ENCODE results near the gene CPNE2.
A peak's percentile ranks its signal among the peaks of the same experiment; 100 is the strongest.
"Not testable (repeated sequence)": the region's sequence is repeated elsewhere in the genome, so short reads cannot be mapped to it uniquely, and the experiment has no call there.

The CPNE2 gene

GRCh38 chr16:57092786-57093411 is 516 bp downstream of the CPNE2 start:
- peak; percentile 44 for TF ChIP-seq CTCF (IDR thresholded peaks at IDR 0.05; ENCODE audit: extremely low read depth, missing control alignments)
- peak; percentile 87 for DNase-seq (ENCODE audit: low spot score)

GRCh38 chr16:57093666-57094564 is 1.5 kb downstream of the CPNE2 start:
- TF ChIP-seq CTCF (IDR thresholded peaks at IDR 0.05; ENCODE audit: extremely low read depth, missing control alignments) = no peak
- DNase-seq (ENCODE audit: low spot score) = no peak

GRCh38 chr16:57094911-57095310 is 2.5 kb downstream of the CPNE2 start:
- no peak for TF ChIP-seq CTCF (IDR thresholded peaks at IDR 0.05; ENCODE audit: extremely low read depth, missing control alignments)
- no peak for DNase-seq (ENCODE audit: low spot score)

- DNase-seq (ENCODE audit: low spot score) = no peak
- no peak for TF ChIP-seq CTCF (IDR thresholded peaks at IDR 0.05; ENCODE audit: extremely low read depth, missing control alignments)
Measured at GRCh38 chr16:57096192-57096591, 3.8 kb downstream of the CPNE2 start.

GRCh38 chr16:57096793-57097192 is 4.4 kb downstream of the CPNE2 start:
- TF ChIP-seq CTCF (IDR thresholded peaks at IDR 0.05; ENCODE audit: extremely low read depth, missing control alignments) = no peak
- DNase-seq (ENCODE audit: low spot score) = no peak

- DNase-seq (ENCODE audit: low spot score) = no peak
- TF ChIP-seq CTCF (IDR thresholded peaks at IDR 0.05; ENCODE audit: extremely low read depth, missing control alignments) = no peak
Measured at GRCh38 chr16:57098188-57098841, 5.9 kb downstream of the CPNE2 start.

GRCh38 chr16:57099965-57100364 is 7.6 kb downstream of the CPNE2 start:
- not testable (repeated sequence) for DNase-seq (ENCODE audit: low spot score)

Data from GM20000 (cell line).